Stimulated activated CD8-positive, alpha-beta memory T cell treated with anti-CD3 and anti-CD28 coated beads, Interleukin-7, amount 100 ng/mL, for 4 hours (primary cell): ENCODE data around the gene CXXC5.

ENCODE experiments used
- DNase-seq, 2 donors: peaks; one replicate each; pipeline ENCODE4 v3.0.0-alpha.2; 2020; ENCODE audit warnings: low read depth in 2 of 2

The CXXC5 gene

GRCh38 chr5:139638090-139638735 is 9.9 kb upstream of the CXXC5 start:
- no peak for DNase-seq

- no peak for DNase-seq
Measured at GRCh38 chr5:139638736-139639618, 9.2 kb upstream of the CXXC5 start.

GRCh38 chr5:139639619-139640380 is 8.3 kb upstream of the CXXC5 start:
- no peak for DNase-seq

- no peak for DNase-seq
Measured at GRCh38 chr5:139640421-139641115, 7.6 kb upstream of the CXXC5 start.

- no peak for DNase-seq
Measured at GRCh38 chr5:139641116-139642080, 6.8 kb upstream of the CXXC5 start.

GRCh38 chr5:139642213-139642612 is 5.9 kb upstream of the CXXC5 start:
- no peak for DNase-seq

- no peak for DNase-seq
Measured at GRCh38 chr5:139642891-139643871, 5.0 kb upstream of the CXXC5 start.

- no peak for DNase-seq
Measured at GRCh38 chr5:139644001-139644456, 4.1 kb upstream of the CXXC5 start.

GRCh38 chr5:139644646-139645429 is 3.3 kb upstream of the CXXC5 start:
- no peak for DNase-seq

- DNase-seq: no peak
Measured at GRCh38 chr5:139645430-139645871, 2.7 kb upstream of the CXXC5 start.

- no peak for DNase-seq
Measured at GRCh38 chr5:139646111-139646510, 2.0 kb upstream of the CXXC5 start.

GRCh38 chr5:139646912-139647505 is 1.1 kb upstream of the CXXC5 start:
- no peak for DNase-seq

GRCh38 chr5:139647506-139648204 is 494 bp upstream of the CXXC5 start:
- DNase-seq: no peak

- DNase-seq: no peak
Measured at GRCh38 chr5:139649082-139649991, 1.2 kb downstream of the CXXC5 start.

- DNase-seq: no peak
Measured at GRCh38 chr5:139650031-139650688, 2.0 kb downstream of the CXXC5 start.

GRCh38 chr5:139650689-139651042 is 2.5 kb downstream of the CXXC5 start:
- DNase-seq: no peak
